Measurements from ENCODE around the gene FAM149B1.

DNA sequence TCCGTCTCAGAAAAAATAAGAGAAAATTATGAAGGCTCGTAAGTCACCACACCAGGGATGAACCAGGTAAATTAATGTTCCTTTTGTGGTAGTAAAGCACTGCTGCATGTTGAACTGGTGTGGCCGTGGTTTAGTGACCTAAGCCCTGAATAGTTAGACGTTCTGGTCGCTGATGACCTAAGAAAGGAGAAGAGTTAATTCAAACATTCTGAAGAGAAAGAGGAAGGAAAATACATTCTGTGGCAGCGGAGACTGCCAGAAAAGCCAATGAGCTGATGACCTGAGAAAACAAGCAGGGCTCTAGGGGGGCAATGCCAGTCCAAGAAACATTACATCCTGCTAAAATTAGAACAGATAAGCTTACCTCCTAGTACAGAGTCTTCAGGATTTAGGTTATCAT, 61.6 kb downstream of the FAM149B1 start:
- TF ChIP-seq POLR2A (IDR thresholded peaks at IDR 0.05): no peak
- TF ChIP-seq, protein P1, sequence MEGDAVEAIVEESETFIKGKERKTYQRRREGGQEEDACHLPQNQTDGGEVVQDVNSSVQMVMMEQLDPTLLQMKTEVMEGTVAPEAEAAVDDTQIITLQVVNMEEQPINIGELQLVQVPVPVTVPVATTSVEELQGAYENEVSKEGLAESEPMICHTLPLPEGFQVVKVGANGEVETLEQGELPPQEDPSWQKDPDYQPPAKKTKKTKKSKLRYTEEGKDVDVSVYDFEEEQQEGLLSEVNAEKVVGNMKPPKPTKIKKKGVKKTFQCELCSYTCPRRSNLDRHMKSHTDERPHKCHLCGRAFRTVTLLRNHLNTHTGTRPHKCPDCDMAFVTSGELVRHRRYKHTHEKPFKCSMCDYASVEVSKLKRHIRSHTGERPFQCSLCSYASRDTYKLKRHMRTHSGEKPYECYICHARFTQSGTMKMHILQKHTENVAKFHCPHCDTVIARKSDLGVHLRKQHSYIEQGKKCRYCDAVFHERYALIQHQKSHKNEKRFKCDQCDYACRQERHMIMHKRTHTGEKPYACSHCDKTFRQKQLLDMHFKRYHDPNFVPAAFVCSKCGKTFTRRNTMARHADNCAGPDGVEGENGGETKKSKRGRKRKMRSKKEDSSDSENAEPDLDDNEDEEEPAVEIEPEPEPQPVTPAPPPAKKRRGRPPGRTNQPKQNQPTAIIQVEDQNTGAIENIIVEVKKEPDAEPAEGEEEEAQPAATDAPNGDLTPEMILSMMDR (IDR thresholded peaks at IDR 0.05): no peak
